IMR-90 (cell line): ENCODE data around the gene SLC22A2. TPM values are rescaled to one million over a fixed set of nuclear protein-coding genes. Genes with fewer than 3 reads are reported as not detected.

ENCODE experiments used
- ATAC-seq: fragments of 200-7000 bp; cut with Tn5 transposase; 2 replicates; pipeline ENCODE4 v1.9.1; 2020; ENCODE audit warnings: low read depth, mild to moderate bottlenecking, moderate library complexity
- BruUV-seq: library from RNA; stranded (reverse); fragments of 400-500 nt; replicated peaks from 2 replicates; lab custom pipeline; 2021; lab: Mats Ljungman, UMichigan
- CTCF ChIA-PET: fragments of 300-600 bp; formaldehyde crosslinking; extraction: SDS; loops from one replicate; lab custom pipeline; 2021; ENCODE audit warnings: antibody characterized with exemption; lab: Yijun Ruan, JAX
- POLR2A ChIA-PET: fragments of 300-600 bp; sonication (Branson Sonifier 250); formaldehyde crosslinking; loops from one replicate; lab custom pipeline; 2022; ENCODE audit warnings: antibody characterized with exemption; ENCODE audit not compliant: unreplicated experiment; lab: Charles Lee
- DNase-seq: peaks from one replicate; pipeline ENCODE4 v3.0.0; 2013
- H2AFZ ChIP-seq: replicated peaks from 2 replicates; pipeline ENCODE3; 2013; ENCODE audit warnings: low read length, mild to moderate bottlenecking; ENCODE audit not compliant: poor library complexity
- H2AK5ac ChIP-seq: 2 replicates; pipeline ENCODE4 v1.6.1; 2013; ENCODE audit warnings: low read depth, low read length, inconsistent platforms
- H2AK9ac ChIP-seq: replicated peaks from 2 replicates; pipeline ENCODE3; 2013; ENCODE audit warnings: mild to moderate bottlenecking, low read depth, low read length, moderate library complexity; ENCODE audit not compliant: poor library complexity
- H2BK120ac ChIP-seq: 2 replicates; pipeline ENCODE4 v1.6.1; 2013; ENCODE audit warnings: low read depth, low read length, inconsistent platforms
- H2BK15ac ChIP-seq: 3 replicates; pipeline ENCODE4 v1.6.1; 2013; ENCODE audit warnings: low read depth, low read length, inconsistent platforms
- H2BK20ac ChIP-seq: 2 replicates; pipeline ENCODE4 v1.6.1; 2013; ENCODE audit warnings: low read depth, mild to moderate bottlenecking, inconsistent platforms, low read length, moderate library complexity
- H2BK5ac ChIP-seq: 2 replicates; pipeline ENCODE4 v1.6.1; 2013; ENCODE audit warnings: mild to moderate bottlenecking, low read depth, low read length, inconsistent platforms; ENCODE audit not compliant: poor library complexity, severe bottlenecking
- H3K14ac ChIP-seq: replicated peaks from 2 replicates; pipeline ENCODE4 v1.6.1; 2013; ENCODE audit warnings: low read depth, low read length, inconsistent platforms
- H3K18ac ChIP-seq: 2 replicates; pipeline ENCODE4 v1.6.1; 2013; ENCODE audit warnings: low read depth, low read length, control low read depth
- H3K23ac ChIP-seq: 2 replicates; pipeline ENCODE4 v1.6.1; 2013; ENCODE audit warnings: low read depth, low read length, inconsistent platforms
- H3K27ac ChIP-seq: 2 replicates; pipeline ENCODE4 v1.5.1; 2013; ENCODE audit warnings: mild to moderate bottlenecking, control low read depth, low read length; ENCODE audit not compliant: insufficient read depth
- H3K27me3 ChIP-seq: 2 replicates; pipeline ENCODE4 v1.6.1; 2013; ENCODE audit warnings: low read length; ENCODE audit not compliant: control insufficient read depth, insufficient read depth
- H3K36me3 ChIP-seq: 2 replicates; pipeline ENCODE4 v1.6.1; 2013; ENCODE audit warnings: low read length, mixed read lengths; ENCODE audit not compliant: control insufficient read depth, insufficient read depth
- H3K4ac ChIP-seq: 2 replicates; pipeline ENCODE4 v1.6.1; 2013; ENCODE audit warnings: low read depth, low read length, inconsistent platforms
- H3K4me1 ChIP-seq: 2 replicates; pipeline ENCODE4 v1.6.1; 2013; ENCODE audit warnings: low read length, mixed read lengths; ENCODE audit not compliant: control insufficient read depth, insufficient read depth
- H3K4me2 ChIP-seq: 2 replicates; pipeline ENCODE4 v1.6.1; 2013; ENCODE audit warnings: low read depth, mild to moderate bottlenecking, control low read depth, low read length, moderate library complexity
- H3K4me3 ChIP-seq: 2 replicates; pipeline ENCODE4 v1.5.1; 2013; ENCODE audit warnings: low read depth, mild to moderate bottlenecking, control low read depth, low read length, moderate library complexity; ENCODE audit not compliant: insufficient read depth
- H3K56ac ChIP-seq: 2 replicates; pipeline ENCODE4 v1.6.1; 2013; ENCODE audit warnings: low read length, inconsistent platforms; ENCODE audit not compliant: insufficient read depth; ENCODE audit errors: extremely low read depth
- H3K79me1 ChIP-seq, 2 experiments: 2 replicates each; pipeline ENCODE4 v1.6.1; 2013; ENCODE audit warnings: low read length in 2 of 2, inconsistent platforms in 1 of 2, low read depth in 1 of 2
- H3K9ac ChIP-seq: 2 replicates; pipeline ENCODE4 v1.6.1; 2013; ENCODE audit warnings: low read depth, low read length, control low read depth
- H3K9me1 ChIP-seq: 2 replicates; pipeline ENCODE4 v1.6.1; 2013; ENCODE audit warnings: low read length, inconsistent platforms; ENCODE audit not compliant: insufficient read depth
- H3K9me3 ChIP-seq: 2 replicates; pipeline ENCODE4 v1.6.1; 2013; ENCODE audit warnings: low read length; ENCODE audit not compliant: control insufficient read depth, insufficient read depth
- H4K20me1 ChIP-seq: 2 replicates; pipeline ENCODE4 v1.6.1; 2013; ENCODE audit warnings: low read length, inconsistent platforms; ENCODE audit not compliant: insufficient read depth
- H4K5ac ChIP-seq: 2 replicates; pipeline ENCODE4 v1.6.1; 2013; ENCODE audit warnings: mild to moderate bottlenecking, low read depth, low read length, control low read depth
- H4K8ac ChIP-seq, 2 experiments: 2 replicates each; pipeline ENCODE4 v1.6.1; 2013; ENCODE audit warnings: low read depth in 2 of 2, low read length in 2 of 2, control low read depth in 1 of 2, inconsistent platforms in 1 of 2
- H4K91ac ChIP-seq: 2 replicates; pipeline ENCODE4 v1.6.1; 2013; ENCODE audit warnings: low read depth, low read length, inconsistent platforms; ENCODE audit not compliant: insufficient read depth
- MAZ ChIP-seq: IDR thresholded peaks from 2 replicates; pipeline ENCODE4 v1.6.1; 2012; ENCODE audit warnings: low read depth, mild to moderate bottlenecking, low read length, improper control_type of control experiment, moderate library complexity, borderline replicate concordance
- NFE2L2 ChIP-seq: fragments of 150-350 bp; IDR thresholded peaks from 2 replicates; pipeline ENCODE4 v1.6.1; 2016; ENCODE audit warnings: low read depth, mild to moderate bottlenecking, low read length
- RCOR1 ChIP-seq: IDR thresholded peaks from 2 replicates; pipeline ENCODE4 v1.6.1; 2012; ENCODE audit warnings: mild to moderate bottlenecking, low read length, improper control_type of control experiment; ENCODE audit not compliant: insufficient replicate concordance
- SMC3 ChIP-seq: fragments of 150-350 bp; IDR thresholded peaks from 2 replicates; pipeline ENCODE4 v1.6.1; 2016; ENCODE audit warnings: low read depth, mild to moderate bottlenecking, antibody characterized with exemption, low read length, moderate library complexity
- WGBS, 2 experiments: methylation state at CpG; one replicate each; pipeline versions ENCODE4 v1.1.5 to v1.1.7; 2013; ENCODE audit warnings: missing lambda C conversion rate in 2 of 2; ENCODE audit not compliant: insufficient read length in 1 of 2; ENCODE audit errors: extremely low coverage in 2 of 2; 5-methylcytosine and 5-hydroxymethylcytosine counted together
- dilution Hi-C: fragments of 300-500 bp; cut with HindIII; formaldehyde crosslinking; loops from one replicate; pipeline ENCODE4 v1.14.3; 2018; ENCODE audit warnings: low sequenced_read_pairs; ENCODE audit not compliant: unreplicated experiment
- in situ Hi-C: fragments of 300-500 bp; cut with MboI; formaldehyde crosslinking; loops from 3 replicates; pipeline ENCODE4 v1.14.3; 2019; ENCODE audit warnings: low sequenced_read_pairs, inconsistent platforms, mixed read lengths
- intact Hi-C: fragments of 100-400 bp; cut with micrococcal nuclease; formaldehyde crosslinking; loops from 2 replicates; pipeline ENCODE4 v1.10.0; 2022
- polyA plus RNA-seq, 3 experiments: library from polyadenylated mRNA; depleted of rRNA; stranded (reverse); fragments of >200 nt; gene quantifications; 2 replicates each; pipeline ENCODE4 v1.2.3, GENCODE V29; 2012; ENCODE audit warnings: low replicate concordance in 1 of 3
- total RNA-seq: library from RNA; depleted of rRNA; stranded (reverse); fragments of >200 nt; gene quantifications from 2 replicates; pipeline ENCODE4 v1.2.3, GENCODE V29; 2012

Gene SLC22A2
- total and polyA plus RNA-seq, 2 of the 4 experiments (the other 2 are of a cell fraction): not detected

GRCh38 chr6:160278311-160278710, 19.7 kb upstream of the SLC22A2 start:
- H3K4ac ChIP-seq: no peak overlapping the region
- H2BK120ac ChIP-seq: no peak overlapping the region
- POLR2A ChIA-PET: no interaction called here
- H3K9ac ChIP-seq: no peak overlapping the region
- intact Hi-C loops (no loop called here), dilution Hi-C loops (no loop called here), in situ Hi-C loops (no loop called here)
- H3K36me3 ChIP-seq: no peaks in the 10 kb centered on the region
- no peak overlapping the region for H4K8ac ChIP-seq
- no peak for DNase-seq
- BruUV-seq: no TSS peak
- H3K56ac ChIP-seq: no peak overlapping the region
- H2BK20ac ChIP-seq: no peak overlapping the region
- H3K4me2 ChIP-seq: no peak overlapping the region
- H3K4me1 ChIP-seq: no peaks in the 10 kb centered on the region
- no peak overlapping the region for H2AFZ ChIP-seq
- no peaks in the 10 kb centered on the region for H3K79me1 ChIP-seq
- CTCF ChIA-PET: interaction anchor here (0.7 kb wide), 1 partner anchor 150 kb away, joined by 3 read pairs; no protein-coding TSS in a partner anchor
- WGBS, 2 experiments: 100% methylated on average over 1 of the region's 5 CpGs; no CpG with 5 or more reads in 1 of the 2 experiments
- H3K9me3 ChIP-seq: peaks cover 14% of the 10 kb centered on the region
- no peak overlapping the region for H2AK9ac ChIP-seq
- no peaks in the 10 kb centered on the region for H3K27me3 ChIP-seq
- no peak for TF ChIP-seq RCOR1
- no peak for TF ChIP-seq MAZ
- no peak for TF ChIP-seq SMC3
- TF ChIP-seq NFE2L2: no peak
- H3K9me1 ChIP-seq: no peaks in the 10 kb centered on the region
- no peak overlapping the region for H3K18ac ChIP-seq
- no peak overlapping the region for H4K91ac ChIP-seq
- no peak overlapping the region for H2BK15ac ChIP-seq
- no peak overlapping the region for H3K14ac ChIP-seq
- H2BK5ac ChIP-seq: no peak overlapping the region
- H2AK5ac ChIP-seq: no peak overlapping the region
- H4K20me1 ChIP-seq: no peaks in the 10 kb centered on the region
- H3K4me3 ChIP-seq: no peak overlapping the region
- H4K5ac ChIP-seq: no peak overlapping the region
- ATAC-seq: no peak
- H3K23ac ChIP-seq: no peak overlapping the region
- H3K27ac ChIP-seq: no peak overlapping the region
